Thyroid gland (tissue), 4 donors: ENCODE data around the gene DNER. TPM values are rescaled to one million over a fixed set of nuclear protein-coding genes. Genes with fewer than 3 reads are reported as not detected.

Source experiments
- DNase-seq, 2 donors: peaks; one replicate each; pipeline ENCODE4 v3.0.0-alpha.2; 2019
- H3K27ac ChIP-seq, 3 donors: fragments of 200-600 bp; sonication (generic); 1 replicate in 2 of 3; 2 replicates in 1 of 3; pipeline ENCODE4 v1.5.1; 2016 to 2019; ENCODE audit warnings: mild to moderate bottlenecking in 1 of 3, moderate library complexity in 1 of 3
- H3K27me3 ChIP-seq: fragments of 200-600 bp; sonication (generic); one replicate; pipeline ENCODE4 v1.5.1; 2019
- H3K36me3 ChIP-seq, 2 donors: fragments of 200-600 bp; sonication (generic); one replicate each; pipeline ENCODE4 v1.5.1; 2016 to 2019
- H3K4me1 ChIP-seq, 2 donors: fragments of 200-600 bp; sonication (generic); one replicate each; pipeline ENCODE4 v1.5.1; 2017 to 2019
- H3K4me3 ChIP-seq, 3 donors: fragments of 200-600 bp; sonication (generic); replicated peaks in 1 of 3; 1 replicate in 2 of 3; 2 replicates in 1 of 3; pipeline ENCODE4 v1.5.1; 2016; ENCODE audit warnings: mild to moderate bottlenecking in 1 of 3
- H3K9me3 ChIP-seq: fragments of 200-600 bp; sonication (generic); one replicate; pipeline ENCODE4 v1.5.1; 2017
- CTCF ChIP-seq, 6 experiments: fragments of 200-600 bp in 3 of 6; fragments of 450-650 bp in 3 of 6; sonication (generic) in 3 of 6; IDR thresholded peaks; one replicate each; pipeline ENCODE4 v1.5.1; 2016 to 2019; ENCODE audit warnings: antibody characterized with exemption in 6 of 6, mild to moderate bottlenecking in 2 of 6, inconsistent platforms in 1 of 6, moderate library complexity in 1 of 6
- POLR2A ChIP-seq, 2 donors: fragments of 450-650 bp; IDR thresholded peaks; one replicate each; pipeline ENCODE4 v1.6.1; 2017; ENCODE audit warnings: antibody characterized with exemption in 2 of 2, mild to moderate bottlenecking in 2 of 2, moderate library complexity in 1 of 2
- WGBS, 2 donors: methylation state at CpG; one replicate each; pipeline ENCODE4 v1.1.5; 2017; 5-methylcytosine and 5-hydroxymethylcytosine counted together
- intact Hi-C: fragments of 100-400 bp; cut with DNase I; formaldehyde crosslinking; loops from one replicate; pipeline ENCODE4 v1.15.1; 2023
- total RNA-seq, 4 donors: library from RNA; depleted of rRNA; stranded (reverse); fragments of >200 nt; gene quantifications; one replicate each; pipeline ENCODE4 v1.2.3, GENCODE V29; 2016

The DNER gene
- total RNA-seq, 4 donors from 2014 or later: 0.13 to 0.93 (median 0.42) TPM; not detected in 1

- peaks cover 8 to 23% of the 10 kb centered on the region in 2 donors for H3K4me1 ChIP-seq
- no peak for DNase-seq
- no peak overlapping the region for H3K4me3 ChIP-seq
- H3K9me3 ChIP-seq: no peaks in the 10 kb centered on the region
- intact Hi-C loops: no loop called here
- TF ChIP-seq CTCF (IDR thresholded peaks at IDR 0.05) (no peak), POLR2A (IDR thresholded peaks at IDR 0.05) (no peak)
- no peaks in the 10 kb centered on the region for H3K27me3 ChIP-seq
- H3K36me3 ChIP-seq: no peaks in the 10 kb centered on the region
- H3K27ac ChIP-seq: peak overlapping the region; percentile 16 to 44 (median 32)
- WGBS, 2 donors: 75 to 87% methylated on average over 5 of the region's 5 CpGs
Observed at GRCh38 chr2:229410946-229411345, 303.4 kb downstream of the DNER start.

GRCh38 chr2:229410264-229410663 lies 304.1 kb downstream of the DNER start:
- no peaks in the 10 kb centered on the region for H3K9me3 ChIP-seq
- peaks cover 4 to 18% of the 10 kb centered on the region in 2 donors for H3K4me1 ChIP-seq
- 72 to 91% methylated on average over 6 of the region's 6 CpGs for WGBS, 2 donors
- intact Hi-C loops: no loop called here
- no peak for TF ChIP-seq POLR2A (IDR thresholded peaks at IDR 0.05)
- no peak for TF ChIP-seq CTCF (IDR thresholded peaks at IDR 0.05)
- H3K27ac ChIP-seq: peak overlapping the region in 2 of 3 donors; percentile 16 to 19
- no peak overlapping the region for H3K4me3 ChIP-seq
- DNase-seq: no peak
- H3K36me3 ChIP-seq: no peaks in the 10 kb centered on the region
- H3K27me3 ChIP-seq: no peaks in the 10 kb centered on the region

GRCh38 chr2:229409751-229410181 lies 304.6 kb downstream of the DNER start:
- TF ChIP-seq CTCF (IDR thresholded peaks at IDR 0.05): no peak
- no peak for TF ChIP-seq POLR2A (IDR thresholded peaks at IDR 0.05)
- Histone ChIP-seq H3K27me3 (no peaks in the 10 kb centered on the region), H3K9me3 (no peaks in the 10 kb centered on the region), H3K27ac (peak overlapping the region in 1 of 3 donors; percentile 19), H3K36me3 (no peaks in the 10 kb centered on the region), H3K4me1 (peaks cover 4 to 18% of the 10 kb centered on the region in 2 donors), H3K4me3 (no peak overlapping the region)
- intact Hi-C loops: no loop called here
- 82 to 86% methylated on average over 4 of the region's 4 CpGs for WGBS, 2 donors
- no peak for DNase-seq

- no peaks in the 10 kb centered on the region for H3K36me3 ChIP-seq
- H3K27me3 ChIP-seq: no peaks in the 10 kb centered on the region
- peak overlapping the region in 2 of 3 donors; percentile 62 to 68 for H3K27ac ChIP-seq
- TF ChIP-seq POLR2A (IDR thresholded peaks at IDR 0.05): no peak
- no peak for TF ChIP-seq CTCF (IDR thresholded peaks at IDR 0.05)
- intact Hi-C loops: no loop called here
- H3K4me1 ChIP-seq: peaks cover 4 to 18% of the 10 kb centered on the region in 2 donors
- no peak overlapping the region for H3K4me3 ChIP-seq
- no peak for DNase-seq
- WGBS, 2 donors: 63 to 72% methylated on average over 3 of the region's 3 CpGs
- no peaks in the 10 kb centered on the region for H3K9me3 ChIP-seq
Observed at GRCh38 chr2:229408962-229409361, 305.4 kb downstream of the DNER start.

- Histone ChIP-seq H3K4me3 (no peak overlapping the region), H3K4me1 (peaks cover 4 to 18% of the 10 kb centered on the region in 2 donors), H3K9me3 (no peaks in the 10 kb centered on the region), H3K27ac (peak overlapping the region in 2 of 3 donors; percentile 62 to 68), H3K27me3 (no peaks in the 10 kb centered on the region), H3K36me3 (no peaks in the 10 kb centered on the region)
- peak; percentile 19 to 22 for DNase-seq
- WGBS, 2 donors: 57 to 64% methylated on average over 1 of the region's 1 CpG
- TF ChIP-seq POLR2A (IDR thresholded peaks at IDR 0.05) (no peak), CTCF (IDR thresholded peaks at IDR 0.05) (no peak)
- intact Hi-C loops: no loop called here
Observed at GRCh38 chr2:229408356-229408755, 306.0 kb downstream of the DNER start.
